Measurements from ENCODE around the gene GADD45B. TPM values are rescaled to one million over a fixed set of nuclear protein-coding genes. Genes with fewer than 3 reads are reported as not detected.

GADD45B gene
- total and polyA plus RNA-seq, 2 donors (not counting 1 experiment from before 2014, with no cell fraction given) = 32.5 to 61.7 TPM

DNA sequence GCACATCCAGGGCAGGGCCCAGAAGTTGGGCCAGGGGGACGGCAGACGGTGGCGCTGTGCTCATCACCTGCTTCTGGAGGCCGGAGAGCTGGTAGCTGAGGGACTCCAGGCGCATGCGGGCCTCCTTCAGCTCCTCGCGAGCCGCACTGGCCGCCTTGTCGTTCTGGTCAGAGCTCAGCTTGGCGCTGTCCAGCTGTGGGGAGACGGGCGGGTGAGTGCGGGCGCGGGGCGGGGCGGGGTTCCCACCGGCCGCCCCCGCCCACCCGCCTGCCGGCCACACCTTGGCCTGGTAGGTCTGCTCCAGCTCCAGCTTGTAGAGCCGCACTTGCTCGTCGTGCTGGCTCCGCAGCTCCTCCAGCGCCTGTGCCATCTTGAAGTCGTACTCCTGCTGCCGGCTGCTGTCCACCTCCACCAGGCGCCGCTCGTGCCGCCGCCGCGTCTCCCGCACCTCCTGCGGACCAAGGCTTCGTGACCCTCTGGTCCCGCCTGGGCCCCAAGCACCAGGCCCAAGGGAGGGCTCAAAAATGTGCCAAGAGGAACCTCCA, 41.1 kb upstream of the GADD45B start:
- Histone ChIP-seq H3K27me3 (ENCODE audit: control insufficient read depth, insufficient read depth, low read length) (no peaks in the 10 kb centered on the region), H3K4me3 (replicated peaks in 1 of 4; ENCODE audit: control extremely low read depth in 1 of 4, insufficient read depth in 1 of 4, low read depth in 3 of 4, low read length in 4 of 4) (no peak overlapping the region), H3K27ac (ENCODE audit: insufficient read depth, low read length) (no peak overlapping the region), H3K9me3 (ENCODE audit: control insufficient read depth, insufficient read depth, low read depth, low read length) (no peaks in the 10 kb centered on the region), H3K9ac (ENCODE audit: insufficient read depth, low read length) (no peak overlapping the region), H3K36me3 (ENCODE audit: control insufficient read depth, insufficient read depth, low read length) (peaks cover 38% of the 10 kb centered on the region), H2AFZ (ENCODE audit: low read length) (no peak overlapping the region), H3K79me2 (ENCODE audit: control insufficient read depth, insufficient read depth, low read length) (peaks cover 4% of the 10 kb centered on the region), H3K4me1 (ENCODE audit: control insufficient read depth, extremely low read depth, insufficient read depth, low read length) (no peaks in the 10 kb centered on the region), H4K20me1 (ENCODE audit: control insufficient read depth, extremely low read depth, insufficient read depth, low read length) (no peaks in the 10 kb centered on the region), H3K4me2 (ENCODE audit: extremely low read depth, insufficient read depth, low read length) (no peak overlapping the region)
- no peak for TF ChIP-seq EZH2 (IDR thresholded peaks at IDR 0.05; ENCODE audit: low read length, missing control alignments)
- TF ChIP-seq CTCF (conservative IDR thresholded peaks at IDR 0.05 in 1 of 2, IDR thresholded peaks at IDR 0.05 in 1 of 2; ENCODE audit: low read depth in 1 of 2, low read length in 2 of 2) = no peak
- DNase-seq (ENCODE audit: low read depth in 2 of 2) = no peak

- H3K27me3 ChIP-seq (ENCODE audit: control insufficient read depth, insufficient read depth, low read length) = no peaks in the 10 kb centered on the region
- H3K4me2 ChIP-seq (ENCODE audit: extremely low read depth, insufficient read depth, low read length) = no peak overlapping the region
- H3K4me1 ChIP-seq (ENCODE audit: control insufficient read depth, extremely low read depth, insufficient read depth, low read length) = no peaks in the 10 kb centered on the region
- H3K9me3 ChIP-seq (ENCODE audit: control insufficient read depth, insufficient read depth, low read depth, low read length) = no peaks in the 10 kb centered on the region
- H3K27ac ChIP-seq (ENCODE audit: insufficient read depth, low read length) = no peak overlapping the region
- no peak for TF ChIP-seq CTCF (conservative IDR thresholded peaks at IDR 0.05 in 1 of 2, IDR thresholded peaks at IDR 0.05 in 1 of 2; ENCODE audit: low read depth in 1 of 2, low read length in 2 of 2)
- no peak for TF ChIP-seq EZH2 (IDR thresholded peaks at IDR 0.05; ENCODE audit: low read length, missing control alignments)
- H3K36me3 ChIP-seq (ENCODE audit: control insufficient read depth, insufficient read depth, low read length) = peaks cover 34% of the 10 kb centered on the region
- H2AFZ ChIP-seq (ENCODE audit: low read length) = no peak overlapping the region
- H3K4me3 ChIP-seq (replicated peaks in 1 of 4; ENCODE audit: control extremely low read depth in 1 of 4, insufficient read depth in 1 of 4, low read depth in 3 of 4, low read length in 4 of 4) = no peak overlapping the region
- H3K79me2 ChIP-seq (ENCODE audit: control insufficient read depth, insufficient read depth, low read length) = peaks cover 15% of the 10 kb centered on the region
- no peaks in the 10 kb centered on the region for H4K20me1 ChIP-seq (ENCODE audit: control insufficient read depth, extremely low read depth, insufficient read depth, low read length)
- H3K9ac ChIP-seq (ENCODE audit: insufficient read depth, low read length) = no peak overlapping the region
- no peak for DNase-seq (ENCODE audit: low read depth in 2 of 2)
Observed at GRCh38 chr19:2436384-2436783, 39.5 kb upstream of the GADD45B start.

DNA sequence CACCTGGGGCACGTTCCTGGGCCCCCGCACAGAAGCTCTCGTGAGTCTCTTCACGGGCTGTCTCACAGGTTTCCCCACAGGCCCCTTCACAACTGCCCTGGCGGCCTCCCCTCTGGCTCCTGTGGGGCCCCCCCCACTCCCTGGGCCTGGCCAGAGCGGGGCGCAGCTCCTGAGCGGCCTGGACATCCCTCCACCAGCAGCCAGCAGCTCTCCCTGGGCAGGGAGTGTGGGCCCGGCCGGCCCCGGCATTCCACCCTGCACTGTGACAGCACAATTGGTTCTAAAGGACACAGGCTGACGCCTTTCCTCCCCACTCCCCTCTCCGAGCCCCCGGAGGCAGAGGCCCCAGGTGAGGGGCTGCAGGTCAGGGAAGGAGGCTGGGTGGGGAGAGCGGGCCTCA, 39.0 kb upstream of the GADD45B start:
- TF ChIP-seq CTCF (conservative IDR thresholded peaks at IDR 0.05 in 1 of 2, IDR thresholded peaks at IDR 0.05 in 1 of 2; ENCODE audit: low read depth in 1 of 2, low read length in 2 of 2) (no peak), EZH2 (IDR thresholded peaks at IDR 0.05; ENCODE audit: low read length, missing control alignments) (no peak)
- Histone ChIP-seq H3K27ac (ENCODE audit: insufficient read depth, low read length) (no peak overlapping the region), H3K9me3 (ENCODE audit: control insufficient read depth, insufficient read depth, low read depth, low read length) (no peaks in the 10 kb centered on the region), H3K4me2 (ENCODE audit: extremely low read depth, insufficient read depth, low read length) (no peak overlapping the region), H3K36me3 (ENCODE audit: control insufficient read depth, insufficient read depth, low read length) (peaks cover 32% of the 10 kb centered on the region), H2AFZ (ENCODE audit: low read length) (no peak overlapping the region), H3K4me1 (ENCODE audit: control insufficient read depth, extremely low read depth, insufficient read depth, low read length) (no peaks in the 10 kb centered on the region), H3K4me3 (replicated peaks in 1 of 4; ENCODE audit: control extremely low read depth in 1 of 4, insufficient read depth in 1 of 4, low read depth in 3 of 4, low read length in 4 of 4) (no peak overlapping the region), H3K9ac (ENCODE audit: insufficient read depth, low read length) (no peak overlapping the region), H3K79me2 (ENCODE audit: control insufficient read depth, insufficient read depth, low read length) (peaks cover 20% of the 10 kb centered on the region), H4K20me1 (ENCODE audit: control insufficient read depth, extremely low read depth, insufficient read depth, low read length) (no peaks in the 10 kb centered on the region), H3K27me3 (ENCODE audit: control insufficient read depth, insufficient read depth, low read length) (no peaks in the 10 kb centered on the region)
- no peak for DNase-seq (ENCODE audit: low read depth in 2 of 2)

Data from fibroblast of lung (primary cell).